GM19468 (cell line): ENCODE data around the gene MPPED2.
"Not testable (repeated sequence)": the region's sequence is repeated elsewhere in the genome, so short reads cannot be mapped to it uniquely, and the experiment has no call there.

ENCODE experiments used
- ATAC-seq: cut with Tn5 transposase; IDR thresholded peaks from one replicate; pipeline ENCODE4 v1.9.1; 2021; ENCODE audit warnings: mild to moderate bottlenecking, moderate library complexity, moderate number of reproducible peaks; ENCODE audit not compliant: unreplicated experiment; ENCODE audit errors: extremely low read depth

The MPPED2 gene

DNA sequence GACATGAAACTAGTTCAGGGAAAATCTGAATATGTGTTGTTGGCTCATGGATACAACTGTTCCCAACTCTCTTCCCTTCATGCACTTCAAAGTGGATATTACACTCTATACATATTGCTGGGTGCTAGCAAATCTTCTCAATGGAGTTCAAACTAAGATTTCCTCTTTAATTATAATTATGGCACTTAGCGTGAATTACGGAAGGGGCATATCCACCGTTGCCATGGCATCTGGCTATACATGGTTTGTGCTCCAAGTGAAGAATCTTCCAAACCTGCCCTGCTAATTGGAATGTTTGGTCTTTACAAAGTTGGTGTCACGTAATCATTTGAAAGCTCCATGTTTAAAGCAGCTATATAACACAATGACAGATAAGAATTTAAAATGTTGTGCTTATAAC lies 5.6 kb downstream of the MPPED2 start:
- ATAC-seq, result no peak

DNA sequence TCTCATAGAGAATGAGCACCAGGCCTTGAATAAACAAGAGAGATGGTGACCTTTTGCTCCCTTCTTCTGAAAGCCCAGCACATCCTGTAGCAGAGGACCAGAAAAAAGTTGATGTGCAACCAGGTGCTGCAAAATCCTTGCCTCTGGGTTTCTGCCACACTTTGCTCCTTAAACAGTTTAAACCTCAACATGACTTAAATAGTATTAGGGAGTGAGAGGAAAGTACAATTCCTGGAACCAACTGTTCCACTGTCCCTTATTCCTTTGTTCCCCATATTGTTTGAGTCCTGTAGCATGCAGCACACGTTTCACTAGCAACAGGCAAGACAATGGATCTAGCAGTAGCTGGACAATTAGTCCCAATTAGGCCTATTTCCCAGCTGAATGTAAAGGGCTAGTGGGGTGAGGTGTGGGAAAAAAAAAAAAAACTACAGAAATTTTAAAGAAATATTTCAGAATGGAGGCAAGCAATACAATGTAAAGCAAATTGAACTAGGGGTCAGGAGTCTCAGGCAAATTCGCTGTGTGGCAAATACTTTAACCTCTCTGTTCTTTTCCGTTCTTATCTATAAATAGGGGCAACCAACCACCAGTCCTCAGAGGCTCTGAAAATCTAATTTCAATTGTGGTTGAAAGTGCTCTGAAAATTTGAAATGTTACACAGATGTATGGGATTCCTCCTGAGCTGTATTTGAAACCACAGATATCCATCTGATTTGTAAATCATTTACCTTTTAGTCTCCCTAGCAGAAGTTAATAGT lies 6.6 kb downstream of the MPPED2 start:
- ATAC-seq, result no peak

DNA sequence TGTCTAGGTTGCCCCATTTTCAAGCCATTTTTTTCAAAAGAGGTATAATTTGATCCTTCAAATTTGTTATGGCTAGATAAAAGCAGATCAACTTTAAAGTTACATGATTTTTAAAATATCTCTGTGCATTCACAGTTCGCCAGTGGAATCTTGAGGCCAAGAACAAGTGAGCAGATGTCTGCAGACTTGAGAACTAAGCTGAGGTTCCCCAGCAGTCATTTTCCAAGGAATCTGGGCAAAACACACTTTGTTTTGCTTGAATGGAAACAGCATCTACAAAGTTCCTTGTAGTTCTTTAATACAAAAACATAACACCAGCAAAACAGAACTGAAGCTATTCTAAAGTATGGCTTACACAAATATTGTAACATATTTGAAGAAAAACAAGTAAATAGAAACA lies 7.7 kb downstream of the MPPED2 start:
- no peak for ATAC-seq

DNA sequence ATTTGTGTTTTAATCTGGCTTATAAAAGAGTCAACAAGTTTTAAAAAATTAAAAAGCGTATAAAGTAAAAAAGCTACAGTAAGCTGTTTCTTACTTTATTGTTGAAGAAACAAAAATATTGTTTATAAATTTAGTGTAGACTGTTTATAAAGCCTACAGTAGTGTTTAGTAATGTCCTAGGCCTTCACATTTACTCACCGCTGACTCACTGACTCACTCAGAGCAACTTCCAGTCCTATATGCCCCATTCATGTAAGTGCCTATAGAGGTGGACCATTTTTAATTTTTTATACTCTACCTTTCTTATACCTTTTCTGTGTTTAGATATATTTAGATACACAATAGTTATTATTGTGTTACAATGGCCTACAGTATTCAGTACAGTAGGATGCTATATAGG lies 12.2 kb downstream of the MPPED2 start:
- no peak for ATAC-seq

DNA sequence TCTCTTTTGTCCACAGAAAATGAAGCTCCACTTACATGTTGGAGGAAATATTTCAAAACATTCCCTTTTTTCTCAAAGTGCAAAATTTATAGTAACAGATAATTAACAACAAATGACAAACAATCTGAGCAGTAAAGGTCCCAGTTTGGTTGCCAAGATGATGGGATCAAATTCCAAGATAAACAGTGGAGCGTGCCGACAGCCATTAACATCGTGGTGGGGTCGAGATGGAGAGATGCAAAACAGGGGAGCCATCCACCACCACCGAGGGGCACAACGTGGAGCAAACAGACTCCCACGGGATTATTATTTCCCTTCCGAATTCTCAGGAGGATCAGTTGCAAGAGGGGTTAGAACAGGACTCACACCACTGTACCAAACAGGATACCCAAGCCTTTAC lies 17.2 kb downstream of the MPPED2 start:
- no peak for ATAC-seq

DNA sequence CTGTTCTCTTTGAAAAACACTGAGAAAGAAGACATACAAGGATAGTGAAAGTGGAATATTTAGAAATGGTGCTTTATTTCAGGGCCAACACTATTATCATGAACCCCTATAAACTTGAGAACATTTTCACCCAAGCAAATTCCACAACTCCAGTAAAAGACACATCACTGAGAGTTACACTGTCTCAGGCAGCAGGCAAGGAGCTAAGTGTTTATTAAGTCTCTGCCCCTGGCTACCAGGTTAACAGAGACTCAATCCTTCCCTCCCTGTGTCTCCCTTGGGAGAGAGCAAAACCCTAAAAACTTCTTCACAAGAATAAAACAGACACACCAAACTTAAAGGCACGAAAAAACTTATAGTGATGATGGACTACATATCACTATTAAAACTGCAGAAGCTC lies 18.5 kb downstream of the MPPED2 start:
- no peak for ATAC-seq

DNA sequence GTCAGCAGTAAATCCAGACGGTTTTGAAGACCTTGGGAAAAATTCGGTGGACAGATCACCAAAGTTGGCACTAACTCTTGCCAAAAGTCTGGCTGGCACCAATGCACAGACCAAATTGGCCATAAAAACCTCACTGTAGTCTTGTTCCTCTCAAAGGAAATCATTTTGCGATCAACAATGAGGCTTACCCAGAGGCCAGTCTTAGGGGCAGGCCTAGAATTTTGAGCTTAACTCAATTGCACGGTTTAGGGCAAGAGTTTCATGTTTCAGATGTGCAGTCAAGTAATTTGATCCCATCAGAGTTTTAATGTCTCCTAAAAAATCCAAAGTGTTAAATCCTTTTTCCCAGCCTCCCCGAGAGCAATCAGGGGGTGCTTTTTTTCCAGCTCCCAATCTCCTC lies 19.0 kb downstream of the MPPED2 start:
- ATAC-seq, result no peak

DNA sequence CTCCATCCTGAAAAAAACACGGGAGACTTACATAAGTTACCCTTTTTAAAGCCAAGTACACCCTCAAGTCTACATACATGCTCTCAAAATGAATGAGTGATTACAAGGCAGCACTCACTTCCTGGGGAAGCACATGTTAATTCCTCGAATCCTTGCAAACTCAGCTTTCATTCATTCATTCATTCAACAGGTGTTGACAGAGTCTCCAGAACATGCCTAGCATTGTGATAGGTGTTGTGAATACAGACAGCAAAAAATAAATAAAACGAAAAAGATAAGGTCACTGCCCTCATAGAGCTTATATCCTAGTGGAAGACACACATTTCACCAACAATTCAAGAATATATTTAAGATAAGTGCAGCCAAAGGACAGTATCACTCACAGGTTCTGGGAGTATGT lies 19.7 kb downstream of the MPPED2 start:
- ATAC-seq, result no peak

DNA sequence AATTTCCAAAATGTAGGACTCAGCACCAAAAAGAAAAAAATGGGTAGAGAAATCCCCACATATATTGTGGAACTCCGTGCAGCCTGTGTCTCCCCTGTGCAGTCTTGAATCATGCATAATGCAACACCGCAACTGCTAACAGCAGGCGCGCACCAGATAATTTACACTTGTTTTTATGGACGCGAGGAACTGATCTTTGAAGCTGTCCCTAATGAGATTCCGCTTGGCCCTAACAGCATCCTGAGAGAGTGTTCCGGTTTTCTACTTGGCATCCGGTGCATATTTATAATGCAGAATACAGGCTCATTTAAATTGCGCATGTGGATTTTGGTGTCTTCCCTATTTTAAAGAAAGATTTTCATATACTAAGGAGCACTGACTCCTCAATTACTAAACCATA lies 21.1 kb downstream of the MPPED2 start:
- ATAC-seq, result no peak

DNA sequence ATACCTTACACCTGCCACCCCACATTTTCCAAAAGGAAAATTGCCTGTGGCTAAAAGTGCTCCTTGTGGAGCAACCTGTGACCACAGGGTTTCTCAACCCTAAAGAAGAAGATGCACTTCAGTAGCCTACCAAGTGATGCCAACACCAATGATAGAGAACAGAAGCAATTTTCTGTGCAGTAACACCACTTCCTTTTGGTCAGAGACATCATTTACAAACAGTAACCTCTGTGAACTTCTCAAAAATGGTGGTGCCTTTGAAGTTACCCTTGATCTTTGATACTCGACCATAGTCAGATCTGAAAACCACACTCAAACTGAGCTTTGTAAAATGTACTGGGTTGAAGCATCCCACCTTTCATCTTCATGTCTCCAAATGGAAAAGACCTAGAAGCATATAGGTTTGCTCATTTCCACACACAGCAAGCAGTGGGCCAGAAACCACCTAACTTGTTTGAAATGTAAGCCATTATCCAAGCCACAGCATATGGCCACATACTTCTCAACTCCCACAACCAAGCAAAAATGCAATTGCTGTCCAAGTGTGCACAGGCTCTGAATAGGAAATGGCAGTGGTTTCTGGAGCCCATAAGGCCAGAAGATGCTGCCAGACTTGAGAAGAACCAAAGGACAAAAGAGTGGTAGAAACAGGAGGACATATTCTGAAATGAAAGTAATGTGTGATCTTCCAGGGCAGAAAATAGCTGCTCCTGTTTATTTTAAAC lies 24.3 kb downstream of the MPPED2 start:
- ATAC-seq, result no peak

DNA sequence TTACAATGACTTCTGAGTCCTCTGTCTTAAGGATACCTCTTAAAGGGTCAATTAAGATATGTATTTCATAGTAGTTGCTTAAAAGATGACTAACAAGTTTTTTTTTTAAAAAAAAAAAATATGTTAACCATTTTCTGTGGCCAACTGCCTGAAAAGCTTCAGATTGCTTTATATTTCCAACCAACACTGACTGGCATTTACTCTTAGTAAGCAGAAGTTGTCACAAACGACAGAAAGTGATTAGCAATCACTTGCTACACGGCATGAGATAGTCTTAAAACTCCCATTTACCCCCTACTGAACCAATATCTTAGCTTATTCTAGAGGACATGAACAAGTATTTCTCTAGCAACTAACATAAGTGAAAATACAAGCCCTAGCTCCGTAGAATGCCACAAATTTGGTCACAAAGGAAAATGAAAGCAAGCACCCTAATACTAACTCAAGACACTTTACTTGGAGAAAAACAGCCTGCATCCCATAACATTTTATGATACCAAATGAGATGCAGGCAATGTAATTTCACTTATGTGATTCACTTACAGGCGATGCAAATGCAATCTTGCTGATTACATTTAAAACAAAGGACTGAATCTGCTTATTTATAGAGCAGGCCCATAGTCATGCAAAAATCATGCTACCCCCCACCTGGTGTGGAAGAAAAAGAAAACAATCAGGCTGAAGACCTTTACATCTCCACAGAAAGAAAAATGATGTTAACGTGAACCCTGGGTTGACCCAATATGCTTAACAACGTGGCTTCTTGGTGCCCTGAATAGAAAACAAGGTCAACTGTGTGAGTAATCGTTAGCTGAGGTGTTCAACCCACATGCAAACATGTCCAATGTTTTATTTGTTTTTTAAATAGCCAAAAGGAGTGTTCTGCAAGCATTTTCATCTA lies 25.7 kb downstream of the MPPED2 start:
- ATAC-seq, result no peak

DNA sequence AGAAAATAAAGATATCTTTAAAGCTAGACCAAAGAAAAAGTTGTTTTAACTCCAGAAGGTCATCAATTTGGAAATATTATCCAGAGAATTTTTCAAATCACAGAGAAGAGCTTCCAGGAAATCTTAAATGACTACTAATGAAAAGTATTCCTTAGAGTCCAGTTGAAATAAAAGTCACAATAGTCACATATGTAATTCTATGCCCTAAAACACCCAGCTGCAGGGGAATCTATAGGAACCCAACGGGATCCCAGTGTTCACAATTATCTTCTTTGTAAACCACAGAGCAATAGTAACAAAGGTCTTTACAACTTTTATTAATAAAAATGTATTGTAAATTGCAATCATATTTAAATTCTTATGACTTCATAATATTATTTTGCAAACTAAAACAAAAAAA lies 27.1 kb downstream of the MPPED2 start:
- no peak for ATAC-seq

DNA sequence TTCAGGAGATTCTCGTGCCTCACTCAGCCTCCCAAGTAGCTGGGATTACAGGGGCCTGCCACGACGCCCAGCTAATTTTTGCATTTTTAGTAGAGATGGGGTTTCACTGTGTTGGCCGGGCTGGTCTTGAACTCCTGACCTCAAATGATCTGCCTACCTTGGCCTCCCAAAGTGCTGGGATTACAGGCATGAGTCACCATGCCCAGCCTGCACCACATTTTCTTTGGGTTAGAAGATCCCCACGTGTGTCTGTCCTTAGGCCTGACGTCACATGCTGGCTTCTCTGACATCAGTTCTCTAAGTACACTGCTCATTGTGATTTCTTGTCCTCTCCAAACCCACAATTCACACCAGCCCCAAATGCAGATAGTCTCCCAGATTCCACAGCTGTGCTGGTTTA lies 31.6 kb downstream of the MPPED2 start:
- ATAC-seq, result not testable (repeated sequence)

DNA sequence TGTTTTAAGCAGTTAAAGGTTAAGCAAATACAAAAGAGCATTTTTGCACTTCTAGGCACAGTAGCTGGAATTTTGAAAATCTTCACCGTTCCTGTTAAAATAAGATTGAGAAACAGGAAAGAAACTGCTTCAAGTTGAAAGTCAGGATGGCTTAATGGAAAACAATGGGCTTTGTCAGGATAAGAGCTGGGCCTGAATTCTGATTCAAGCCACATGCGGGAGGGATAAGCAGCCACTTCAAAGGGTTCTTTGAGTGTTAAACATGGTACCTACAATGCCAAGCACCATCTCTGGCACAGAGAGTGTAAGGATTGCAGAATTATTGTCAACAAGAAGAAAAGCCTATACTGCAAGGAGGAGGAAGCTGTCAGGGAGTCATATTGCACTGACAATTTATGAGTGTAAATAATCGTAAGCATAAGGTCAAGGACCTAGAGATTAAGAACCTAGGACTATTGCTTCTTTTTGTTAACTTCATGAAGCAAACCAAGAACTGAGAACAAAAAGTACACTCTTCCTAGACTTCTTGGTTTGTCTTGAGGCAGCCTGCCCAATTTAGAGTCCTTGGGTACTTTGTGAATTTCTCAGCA lies 32.5 kb downstream of the MPPED2 start:
- ATAC-seq, result no peak

DNA sequence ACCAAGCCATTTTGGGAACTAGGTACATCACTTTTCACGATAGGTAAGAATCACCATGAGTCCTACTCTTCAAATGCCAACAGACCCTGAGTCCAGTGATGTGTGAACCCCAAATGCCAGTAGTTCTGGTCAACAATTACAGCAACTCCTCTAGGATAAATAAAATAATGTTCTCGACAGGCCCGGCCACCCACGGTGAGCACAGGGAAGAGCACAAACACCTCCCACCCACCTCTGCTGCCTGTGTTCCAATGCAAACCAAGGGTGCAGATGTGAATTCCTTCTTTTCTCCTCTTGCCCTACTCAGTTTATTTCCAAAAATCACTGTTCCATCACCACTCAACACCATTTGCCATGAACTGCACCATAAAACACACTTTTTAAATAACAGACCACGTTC lies 33.3 kb downstream of the MPPED2 start:
- no peak for ATAC-seq

DNA sequence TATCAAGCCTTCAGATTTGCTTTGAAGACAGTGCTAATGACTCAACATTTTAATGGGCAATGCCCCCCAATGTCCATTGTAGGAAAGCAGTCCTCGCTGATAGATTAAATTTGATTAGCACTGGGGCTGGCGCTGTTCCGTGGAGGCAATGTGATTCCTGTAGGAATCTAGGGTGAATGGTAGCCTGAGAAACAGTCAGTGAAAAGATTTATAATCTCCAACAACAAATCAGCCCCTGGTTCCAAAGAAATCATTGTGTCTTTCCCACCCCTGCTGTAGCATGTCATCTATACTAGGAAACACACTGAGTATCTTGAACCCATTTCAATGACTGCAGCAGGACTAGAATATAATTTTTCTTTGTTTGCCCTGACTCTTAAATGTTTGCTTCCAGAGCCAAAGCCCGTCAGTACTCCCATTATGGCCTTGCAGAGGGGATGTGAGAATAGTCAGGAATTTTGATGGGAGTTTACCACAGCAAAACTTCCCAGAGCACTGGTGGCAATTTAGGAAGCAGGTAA lies 36.1 kb downstream of the MPPED2 start:
- ATAC-seq, result no peak

DNA sequence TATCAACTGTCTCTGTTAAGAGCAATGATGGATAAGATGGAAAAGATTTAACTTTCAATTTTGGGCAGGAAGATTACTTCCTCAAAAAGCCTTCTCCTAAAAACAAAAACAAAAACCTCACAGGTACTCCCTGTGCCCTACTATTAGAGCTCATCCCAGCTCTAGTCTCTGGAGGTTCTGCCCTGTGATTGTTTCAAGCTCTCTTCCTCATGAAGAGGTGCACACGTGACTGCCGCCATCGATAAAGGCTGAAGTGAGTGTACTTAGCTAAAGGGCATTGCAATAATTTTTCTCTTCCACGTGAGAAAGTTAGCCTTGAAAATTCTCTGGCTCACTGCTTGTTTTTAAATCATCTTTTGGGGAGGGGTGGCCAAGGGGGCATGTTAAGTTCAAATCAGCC lies 36.6 kb downstream of the MPPED2 start:
- ATAC-seq, result no peak

DNA sequence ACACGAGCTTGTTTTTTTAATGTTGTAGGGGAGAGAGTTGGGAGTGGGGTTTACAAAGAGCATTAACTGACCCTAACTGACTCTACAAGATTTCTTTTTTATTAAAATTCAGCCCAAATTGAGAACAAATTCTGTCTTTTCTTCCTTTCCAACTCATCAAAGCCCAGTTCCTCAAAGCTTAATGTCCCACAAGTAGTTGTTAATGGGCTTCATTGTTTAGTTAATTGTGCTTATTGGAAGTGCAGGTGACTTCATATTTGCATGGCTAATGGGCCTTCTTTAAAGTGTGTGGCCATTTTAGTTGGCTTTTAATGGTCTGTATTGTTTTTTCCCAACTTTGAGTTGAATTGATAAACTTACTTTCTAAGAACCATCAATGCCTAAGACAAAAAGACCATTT lies 39.8 kb downstream of the MPPED2 start:
- ATAC-seq, result no peak

DNA sequence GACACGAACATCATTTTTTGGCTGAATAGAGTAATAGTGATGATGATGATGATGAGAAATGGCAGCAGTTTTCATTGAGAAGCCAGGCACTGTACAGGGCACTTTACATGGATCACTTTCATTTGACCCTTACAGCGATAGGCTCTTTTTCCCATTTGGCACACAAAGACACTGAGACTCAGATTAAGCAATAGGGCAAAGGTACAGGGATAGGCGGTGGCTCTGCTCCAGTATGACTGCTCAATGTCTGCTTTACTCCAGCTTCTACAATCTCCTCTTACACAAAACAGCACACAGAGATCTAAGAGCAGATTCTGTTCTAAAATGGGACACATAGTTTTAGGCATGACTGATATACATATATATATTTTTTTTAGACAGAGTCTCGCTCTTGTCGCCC lies 40.6 kb downstream of the MPPED2 start:
- no peak for ATAC-seq

DNA sequence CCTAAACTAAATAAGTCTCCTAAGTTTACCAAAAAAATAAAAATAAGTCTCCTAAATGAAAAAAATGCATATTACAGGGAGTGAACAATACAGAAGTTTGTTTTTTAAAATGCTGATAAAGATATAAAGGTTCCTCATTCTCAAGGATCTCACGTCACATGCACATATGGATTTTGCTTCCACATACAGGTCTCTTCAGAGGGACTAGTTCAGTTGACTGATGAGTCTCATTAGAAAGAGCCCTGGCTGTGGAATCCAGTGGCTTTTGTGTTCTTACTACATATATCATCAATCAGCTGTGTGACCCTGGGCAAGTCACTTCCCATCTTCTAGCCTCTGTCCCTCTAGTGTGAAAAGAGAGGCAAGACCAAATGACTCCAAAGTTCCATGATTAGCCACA lies 43.1 kb downstream of the MPPED2 start:
- ATAC-seq, result no peak
